CD4-positive, CD25-positive, alpha-beta regulatory T cell (primary cell): ENCODE results near the gene MT2A. TPM values are rescaled to one million over a fixed set of nuclear protein-coding genes. Genes with fewer than 3 reads are reported as not detected.

Experiments used
- ATAC-seq, 2 donors: fragments of 150-1000 bp; cut with Tn5 transposase; one replicate each; pipeline ENCODE4 v1.10.0; 2021; ENCODE audit warnings: low read depth in 2 of 2, moderate number of reproducible peaks in 2 of 2, moderate library complexity in 1 of 2
- DNase-seq, 3 donors: peaks; one replicate each; pipeline versions ENCODE4 v3.0.0 to v3.0.0-alpha.2; 2012 to 2022; ENCODE audit warnings: mixed read lengths in 1 of 3
- H3K27ac ChIP-seq: one replicate; pipeline ENCODE4 v1.7.0; 2013; ENCODE audit warnings: mild to moderate bottlenecking, low read length; ENCODE audit not compliant: insufficient read depth, poor library complexity, severe bottlenecking
- H3K27me3 ChIP-seq: one replicate; pipeline ENCODE4 v1.7.0; 2013; ENCODE audit warnings: low read length; ENCODE audit not compliant: control insufficient read depth, insufficient read depth
- H3K36me3 ChIP-seq: one replicate; pipeline ENCODE4 v1.7.0; 2013; ENCODE audit warnings: mild to moderate bottlenecking, low read length, moderate library complexity; ENCODE audit not compliant: control insufficient read depth, insufficient read depth
- H3K4me1 ChIP-seq: 2 replicates; pipeline ENCODE4 v1.7.0; 2013; ENCODE audit warnings: mild to moderate bottlenecking, low read length; ENCODE audit not compliant: insufficient read depth, control insufficient read depth, poor library complexity, severe bottlenecking
- H3K4me3 ChIP-seq: one replicate; pipeline ENCODE4 v1.7.0; 2013; ENCODE audit warnings: low read depth, mild to moderate bottlenecking, low read length, moderate library complexity
- H3K9me3 ChIP-seq, 2 experiments: 1 replicate in 1 of 2; 2 replicates in 1 of 2; pipeline ENCODE4 v1.7.0; 2013; ENCODE audit warnings: low read length in 2 of 2, mild to moderate bottlenecking in 1 of 2, moderate library complexity in 1 of 2; ENCODE audit not compliant: control insufficient read depth in 2 of 2
- H3K27ac Mint-ChIP-seq, 3 donors: one replicate each; pipeline ENCODE4 v1.8.0; 2020 to 2022; ENCODE audit warnings: mild to moderate bottlenecking in 3 of 3, mixed read lengths in 3 of 3, moderate library complexity in 2 of 3
- H3K27me3 Mint-ChIP-seq: one replicate; pipeline ENCODE4 v1.8.0; 2022; ENCODE audit warnings: mild to moderate bottlenecking, mixed read lengths
- H3K36me3 Mint-ChIP-seq: one replicate; pipeline ENCODE4 v1.8.0; 2020; ENCODE audit warnings: mixed read lengths
- H3K4me1 Mint-ChIP-seq, 4 donors: one replicate each; pipeline ENCODE4 v1.8.0; 2020 to 2022; ENCODE audit warnings: mixed read lengths in 4 of 4, mild to moderate bottlenecking in 1 of 4
- H3K4me3 Mint-ChIP-seq, 4 donors: one replicate each; pipeline ENCODE4 v1.8.0; 2020 to 2022; ENCODE audit warnings: mild to moderate bottlenecking in 4 of 4, mixed read lengths in 4 of 4, moderate library complexity in 3 of 4
- H3K9me3 Mint-ChIP-seq, 7 donors: one replicate each; pipeline ENCODE4 v1.8.0; 2020 to 2022; ENCODE audit warnings: mixed read lengths in 7 of 7, mild to moderate bottlenecking in 3 of 7, moderate library complexity in 2 of 7
- polyA plus RNA-seq, 4 donors: library from polyadenylated mRNA; unstranded; fragments of 300-500 nt; fragmentation: Illumina TruSeq; gene quantifications; one replicate each; pipeline ENCODE4 v1.2.3, GENCODE V29; 2021
- total RNA-seq: library from RNA; stranded (reverse); gene quantifications from one replicate; pipeline ENCODE4 v1.2.3, GENCODE V29; 2022

Gene MT2A
- total and polyA plus RNA-seq, 5 donors from 2014 or later = 103 to 444 (median 223) TPM

GRCh38 chr16:56631197-56631596 lies 22.8 kb downstream of the MT2A start:
- Mint-ChIP-seq H3K27ac (no peak overlapping the region), H3K27me3 (peaks cover 58% of the 10 kb centered on the region), H3K4me1 (peaks cover 0 to 33% (median 20%) of the 10 kb centered on the region in 4 donors), H3K9me3 (peaks cover 0 to 1% (median 0%) of the 10 kb centered on the region in 7 donors), H3K4me3 (peak overlapping the region in 1 of 4 donors; percentile 53), H3K36me3 (no peaks in the 10 kb centered on the region)
- DNase-seq = no peak
- H3K27me3 ChIP-seq = peaks cover 17% of the 10 kb centered on the region
- ATAC-seq = no peak
- H3K27ac ChIP-seq = no peak overlapping the region
- H3K36me3 ChIP-seq = no peaks in the 10 kb centered on the region
- H3K4me3 ChIP-seq = no peak overlapping the region
- H3K4me1 ChIP-seq = peaks cover 26% of the 10 kb centered on the region
- no peaks in the 10 kb centered on the region for H3K9me3 ChIP-seq

- Mint-ChIP-seq H3K4me1 (peaks cover 0 to 33% (median 18%) of the 10 kb centered on the region in 4 donors), H3K4me3 (peak overlapping the region in 3 of 4 donors; percentile 36 to 86 (median 53)), H3K36me3 (no peaks in the 10 kb centered on the region), H3K9me3 (peaks cover 0 to 1% (median 0%) of the 10 kb centered on the region in 7 donors), H3K27me3 (peaks cover 64% of the 10 kb centered on the region), H3K27ac (peak overlapping the region in 2 of 3 donors; percentile 49 to 69)
- peaks cover 21% of the 10 kb centered on the region for H3K27me3 ChIP-seq
- H3K9me3 ChIP-seq = no peaks in the 10 kb centered on the region
- no peak overlapping the region for H3K27ac ChIP-seq
- ATAC-seq = no peak
- H3K36me3 ChIP-seq = no peaks in the 10 kb centered on the region
- H3K4me1 ChIP-seq = peaks cover 20% of the 10 kb centered on the region
- DNase-seq = no peak
- no peak overlapping the region for H3K4me3 ChIP-seq
Measured at GRCh38 chr16:56631832-56632155, 23.4 kb downstream of the MT2A start.

- Mint-ChIP-seq H3K9me3 (peaks cover 0 to 1% (median 0%) of the 10 kb centered on the region in 7 donors), H3K4me3 (peak within 1 kb of the TSS; percentile 36 to 86 (median 53)), H3K36me3 (no peaks in the 10 kb centered on the region), H3K27me3 (peaks cover 69% of the 10 kb centered on the region), H3K27ac (peak within 1 kb of the TSS in 2 of 3 donors; percentile 49 to 69), H3K4me1 (peaks cover 0 to 37% (median 16%) of the 10 kb centered on the region in 4 donors)
- no peak within 1 kb of the TSS for H3K4me3 ChIP-seq
- ATAC-seq (peak in 1 of 2 donors; percentile 40), DNase-seq (no peak)
- peaks cover 24% of the 10 kb centered on the region for H3K27me3 ChIP-seq
- no peak within 1 kb of the TSS for H3K27ac ChIP-seq
- H3K9me3 ChIP-seq = no peaks in the 10 kb centered on the region
- H3K4me1 ChIP-seq = peaks cover 19% of the 10 kb centered on the region
- H3K36me3 ChIP-seq = no peaks in the 10 kb centered on the region
Measured at GRCh38 chr16:56632156-56632847, 23.9 kb downstream of the MT2A start, which contains the start of gene MT1M. MT1M (plus strand) TSS chr16:56632659; CDS start chr16:56632732, 73 bp downstream.

GRCh38 chr16:56632848-56633365 lies 24.5 kb downstream of the MT2A start:
- Histone ChIP-seq H3K4me3 (no peak overlapping the region), H3K36me3 (no peaks in the 10 kb centered on the region), H3K27ac (no peak overlapping the region), H3K4me1 (peaks cover 19% of the 10 kb centered on the region), H3K9me3 (no peaks in the 10 kb centered on the region), H3K27me3 (peaks cover 29% of the 10 kb centered on the region)
- H3K4me3 Mint-ChIP-seq = peak overlapping the region in 3 of 4 donors; percentile 46 to 66 (median 53)
- ATAC-seq = no peak
- peaks cover 0 to 43% (median 19%) of the 10 kb centered on the region in 4 donors for H3K4me1 Mint-ChIP-seq
- H3K27ac Mint-ChIP-seq = no peak overlapping the region
- peaks cover 75% of the 10 kb centered on the region for H3K27me3 Mint-ChIP-seq
- H3K9me3 Mint-ChIP-seq = peaks cover 0 to 1% (median 0%) of the 10 kb centered on the region in 7 donors
- DNase-seq = no peak
- no peaks in the 10 kb centered on the region for H3K36me3 Mint-ChIP-seq

- H3K36me3 Mint-ChIP-seq = no peaks in the 10 kb centered on the region
- H3K27ac Mint-ChIP-seq = no peak overlapping the region
- H3K4me1 Mint-ChIP-seq = peaks cover 0 to 44% (median 21%) of the 10 kb centered on the region in 4 donors
- DNase-seq (no peak), ATAC-seq (no peak)
- H3K4me3 Mint-ChIP-seq = peak overlapping the region in 1 of 4 donors; percentile 16
- Histone ChIP-seq H3K36me3 (no peaks in the 10 kb centered on the region), H3K4me1 (peaks cover 19% of the 10 kb centered on the region), H3K27me3 (peaks cover 32% of the 10 kb centered on the region), H3K27ac (no peak overlapping the region), H3K9me3 (no peaks in the 10 kb centered on the region), H3K4me3 (no peak overlapping the region)
- peaks cover 0 to 1% (median 0%) of the 10 kb centered on the region in 7 donors for H3K9me3 Mint-ChIP-seq
- peaks cover 81% of the 10 kb centered on the region for H3K27me3 Mint-ChIP-seq
Measured at GRCh38 chr16:56633535-56633934, 25.2 kb downstream of the MT2A start.

- H3K36me3 ChIP-seq = no peaks in the 10 kb centered on the region
- peaks cover 0 to 39% (median 21%) of the 10 kb centered on the region in 4 donors for H3K4me1 Mint-ChIP-seq
- peaks cover 19% of the 10 kb centered on the region for H3K4me1 ChIP-seq
- H3K27ac ChIP-seq = no peak overlapping the region
- peaks cover 0 to 1% (median 0%) of the 10 kb centered on the region in 7 donors for H3K9me3 Mint-ChIP-seq
- H3K27ac Mint-ChIP-seq = peak overlapping the region in 2 of 3 donors; percentile 25 to 45
- no peak overlapping the region for H3K4me3 ChIP-seq
- H3K9me3 ChIP-seq = no peaks in the 10 kb centered on the region
- peaks cover 89% of the 10 kb centered on the region for H3K27me3 Mint-ChIP-seq
- DNase-seq (no peak), ATAC-seq (no peak)
- no peaks in the 10 kb centered on the region for H3K36me3 Mint-ChIP-seq
- peaks cover 43% of the 10 kb centered on the region for H3K27me3 ChIP-seq
- peak overlapping the region in 3 of 4 donors; percentile 55 to 86 (median 70) for H3K4me3 Mint-ChIP-seq
Measured at GRCh38 chr16:56634715-56635440, 26.5 kb downstream of the MT2A start.

- H3K27ac Mint-ChIP-seq = no peak overlapping the region
- DNase-seq (no peak), ATAC-seq (no peak)
- Histone ChIP-seq H3K36me3 (no peaks in the 10 kb centered on the region), H3K27ac (no peak overlapping the region), H3K27me3 (peaks cover 45% of the 10 kb centered on the region), H3K9me3 (no peaks in the 10 kb centered on the region), H3K4me3 (no peak overlapping the region), H3K4me1 (peaks cover 19% of the 10 kb centered on the region)
- H3K36me3 Mint-ChIP-seq = no peaks in the 10 kb centered on the region
- H3K27me3 Mint-ChIP-seq = peaks cover 92% of the 10 kb centered on the region
- peak overlapping the region in 2 of 4 donors; percentile 33 to 52 for H3K4me3 Mint-ChIP-seq
- H3K4me1 Mint-ChIP-seq = peaks cover 0 to 38% (median 21%) of the 10 kb centered on the region in 4 donors
- peaks cover 0 to 1% (median 0%) of the 10 kb centered on the region in 7 donors for H3K9me3 Mint-ChIP-seq
Measured at GRCh38 chr16:56635441-56635967, 27.1 kb downstream of the MT2A start.
